ENCODE measurements around the gene PDZD7. TPM values are rescaled to one million over a fixed set of nuclear protein-coding genes. Genes with fewer than 3 reads are reported as not detected.

Gene PDZD7
- total and polyA plus RNA-seq, 4 experiments from 2014 or later, result 0.20 to 1.8 (median 0.70) TPM

- DNase-seq, result no peak
- Histone ChIP-seq H3K4me3 (ENCODE audit: low read length in 2 of 2) (no peak overlapping the region), H3K27me3 (ENCODE audit: insufficient read depth, low read length) (peaks cover 45% of the 10 kb centered on the region), H3K4me1 (ENCODE audit: insufficient read depth, low read length) (peaks cover 43% of the 10 kb centered on the region), H3K27ac (ENCODE audit: low read depth, low read length) (no peak overlapping the region), H3K9me3 (ENCODE audit: control insufficient read depth in 1 of 2, low read length in 2 of 2) (no peaks in the 10 kb centered on the region), H3K36me3 (ENCODE audit: insufficient read depth, low read length) (no peaks in the 10 kb centered on the region)
- intact Hi-C loops (cut with micrococcal nuclease), result loop anchor here (5.0 to 10.0 kb wide), 2 partner anchors 57 to 289 kb away; partner anchors contain the start of gene BTRC
- Mint-ChIP-seq H3K4me3 (peak overlapping the region in 7 of 8 donors; percentile 32 to 78 (median 56)), H3K27me3 (peaks cover 21 to 36% of the 10 kb centered on the region in 2 donors), H3K4me1 (peaks cover 10 to 46% (median 22%) of the 10 kb centered on the region in 4 donors), H3K27ac (no peak overlapping the region), H3K36me3 (peaks cover 0 to 4% of the 10 kb centered on the region in 2 donors), H3K9me3 (no peaks in the 10 kb centered on the region)
- ChIA-PET POLR2A (ENCODE audit: partially characterized antibody) (interaction anchor here (2.8 kb wide), 1 partner anchor 24 kb away, joined by 14 read pairs; no protein-coding TSS in a partner anchor), CTCF (ENCODE audit: partially characterized antibody) (interaction anchor here (18.0 kb wide), 1 partner anchor 17 kb away, joined by 645 read pairs; the partner anchor contains the start of gene KAZALD1)
These were observed 34.7 kb upstream of the PDZD7 start for GRCh38 chr10:101065481-101066145.

- Mint-ChIP-seq H3K36me3 (peaks cover 0 to 4% of the 10 kb centered on the region in 2 donors), H3K9me3 (no peaks in the 10 kb centered on the region), H3K27me3 (peaks cover 21 to 36% of the 10 kb centered on the region in 2 donors), H3K27ac (peak overlapping the region in 1 of 7 donors; percentile 7), H3K4me1 (peaks cover 16 to 56% (median 30%) of the 10 kb centered on the region in 4 donors), H3K4me3 (peak overlapping the region in 1 of 8 donors; percentile 77)
- intact Hi-C loops (cut with micrococcal nuclease), result loop anchor here (5.0 to 10.0 kb wide), 2 partner anchors 58 to 290 kb away; partner anchors contain the start of gene BTRC
- POLR2A ChIA-PET (ENCODE audit: partially characterized antibody), result interaction anchor here (0.5 to 2.8 kb wide), 3 partner anchors 23 to 33 kb away, joined by 3 to 14 read pairs (median 3); no protein-coding TSS in a partner anchor
- H3K4me1 ChIP-seq (ENCODE audit: insufficient read depth, low read length), result peaks cover 47% of the 10 kb centered on the region
- H3K4me3 ChIP-seq (ENCODE audit: low read length in 2 of 2), result no peak overlapping the region
- no peaks in the 10 kb centered on the region for H3K36me3 ChIP-seq (ENCODE audit: insufficient read depth, low read length)
- peaks cover 45% of the 10 kb centered on the region for H3K27me3 ChIP-seq (ENCODE audit: insufficient read depth, low read length)
- H3K27ac ChIP-seq (ENCODE audit: low read depth, low read length), result no peak overlapping the region
- no peaks in the 10 kb centered on the region for H3K9me3 ChIP-seq (ENCODE audit: control insufficient read depth in 1 of 2, low read length in 2 of 2)
- CTCF ChIA-PET (ENCODE audit: partially characterized antibody), result interaction anchor here (18.0 kb wide), 1 partner anchor 16 kb away, joined by 645 read pairs; the partner anchor contains the start of gene KAZALD1
- DNase-seq, result no peak
These were observed 33.6 kb upstream of the PDZD7 start for GRCh38 chr10:101064415-101065030.

- Mint-ChIP-seq H3K4me3 (peak overlapping the region in 3 of 8 donors; percentile 22 to 77 (median 63)), H3K36me3 (peaks cover 0 to 4% of the 10 kb centered on the region in 2 donors), H3K9me3 (no peaks in the 10 kb centered on the region), H3K4me1 (peaks cover 16 to 56% (median 30%) of the 10 kb centered on the region in 4 donors), H3K27ac (peak overlapping the region in 1 of 7 donors; percentile 7), H3K27me3 (peaks cover 21 to 36% of the 10 kb centered on the region in 2 donors)
- intact Hi-C loops (cut with micrococcal nuclease), result loop anchor here (10.0 kb wide), 1 partner anchor 291 kb away; the partner anchor contains the start of gene BTRC
- ChIA-PET POLR2A (ENCODE audit: partially characterized antibody) (interaction anchor here (0.9 to 4.7 kb wide), 4 partner anchors 12 to 33 kb away, joined by 3 to 33 read pairs (median 15); partner anchors contain the start of genes PDZD7 and SFXN3), CTCF (ENCODE audit: partially characterized antibody) (interaction anchor here (1.1 to 18.0 kb wide), 4 partner anchors 15 to 66 kb away, joined by 3 to 645 read pairs (median 10); partner anchors contain the start of gene KAZALD1)
- DNase-seq, result no peak
- Histone ChIP-seq H3K4me1 (ENCODE audit: insufficient read depth, low read length) (peaks cover 47% of the 10 kb centered on the region), H3K36me3 (ENCODE audit: insufficient read depth, low read length) (no peaks in the 10 kb centered on the region), H3K4me3 (ENCODE audit: low read length in 2 of 2) (no peak overlapping the region), H3K27ac (ENCODE audit: low read depth, low read length) (no peak overlapping the region), H3K27me3 (ENCODE audit: insufficient read depth, low read length) (peaks cover 45% of the 10 kb centered on the region), H3K9me3 (ENCODE audit: control insufficient read depth in 1 of 2, low read length in 2 of 2) (no peaks in the 10 kb centered on the region)
These were observed 32.9 kb upstream of the PDZD7 start for GRCh38 chr10:101063548-101064414.

- peaks cover 45% of the 10 kb centered on the region for H3K27me3 ChIP-seq (ENCODE audit: insufficient read depth, low read length)
- peak overlapping the region in 1 of 7 donors; percentile 7 for H3K27ac Mint-ChIP-seq
- no peaks in the 10 kb centered on the region for H3K9me3 ChIP-seq (ENCODE audit: control insufficient read depth in 1 of 2, low read length in 2 of 2)
- peak overlapping the region in 3 of 8 donors; percentile 22 to 46 (median 39) for H3K4me3 Mint-ChIP-seq
- POLR2A ChIA-PET (ENCODE audit: partially characterized antibody), result interaction anchor here (0.9 to 4.7 kb wide), 5 partner anchors 11 to 32 kb away, joined by 3 to 33 read pairs (median 16); partner anchors contain the start of genes PDZD7 and SFXN3
- peak overlapping the region in 1 of 2 donors; percentile 26 for H3K4me3 ChIP-seq (ENCODE audit: low read length in 2 of 2)
- no peak overlapping the region for H3K27ac ChIP-seq (ENCODE audit: low read depth, low read length)
- H3K36me3 Mint-ChIP-seq, result peaks cover 0 to 4% of the 10 kb centered on the region in 2 donors
- no peak for DNase-seq
- H3K4me1 Mint-ChIP-seq, result peaks cover 16 to 56% (median 30%) of the 10 kb centered on the region in 4 donors
- intact Hi-C loops (cut with micrococcal nuclease), result loop anchor here (10.0 kb wide), 1 partner anchor 292 kb away; the partner anchor contains the start of gene BTRC
- no peaks in the 10 kb centered on the region for H3K36me3 ChIP-seq (ENCODE audit: insufficient read depth, low read length)
- no peaks in the 10 kb centered on the region for H3K9me3 Mint-ChIP-seq
- CTCF ChIA-PET (ENCODE audit: partially characterized antibody), result interaction anchor here (1.1 to 18.0 kb wide), 5 partner anchors 14 to 66 kb away, joined by 3 to 645 read pairs (median 10); partner anchors contain the start of genes KAZALD1 and SFXN3
- peaks cover 47% of the 10 kb centered on the region for H3K4me1 ChIP-seq (ENCODE audit: insufficient read depth, low read length)
- peaks cover 21 to 36% of the 10 kb centered on the region in 2 donors for H3K27me3 Mint-ChIP-seq
These were observed 32.2 kb upstream of the PDZD7 start for GRCh38 chr10:101063050-101063525.

- H3K9me3 ChIP-seq (ENCODE audit: control insufficient read depth in 1 of 2, low read length in 2 of 2), result no peaks in the 10 kb centered on the region
- Mint-ChIP-seq H3K9me3 (no peaks in the 10 kb centered on the region), H3K4me3 (peak overlapping the region in 7 of 8 donors; percentile 60 to 74 (median 70)), H3K27ac (peak overlapping the region in 4 of 7 donors; percentile 27 to 74 (median 46)), H3K4me1 (peaks cover 14 to 50% (median 29%) of the 10 kb centered on the region in 4 donors), H3K27me3 (peaks cover 21 to 33% of the 10 kb centered on the region in 2 donors), H3K36me3 (peaks cover 0 to 2% of the 10 kb centered on the region in 2 donors)
- H3K27me3 ChIP-seq (ENCODE audit: insufficient read depth, low read length), result peaks cover 42% of the 10 kb centered on the region
- CTCF ChIA-PET (ENCODE audit: partially characterized antibody), result interaction anchor here (1.1 to 18.0 kb wide), 6 partner anchors 14 to 65 kb away, joined by 3 to 645 read pairs (median 8); partner anchors contain the start of genes KAZALD1 and SFXN3
- H3K27ac ChIP-seq (ENCODE audit: low read depth, low read length), result no peak overlapping the region
- peak; percentile 44 to 54 (median 47) for DNase-seq
- peaks cover 43% of the 10 kb centered on the region for H3K4me1 ChIP-seq (ENCODE audit: insufficient read depth, low read length)
- no peaks in the 10 kb centered on the region for H3K36me3 ChIP-seq (ENCODE audit: insufficient read depth, low read length)
- intact Hi-C loops (cut with micrococcal nuclease), result loop anchor here (10.0 kb wide), 1 partner anchor 292 kb away; the partner anchor contains the start of gene BTRC
- peak overlapping the region; percentile 11 to 26 for H3K4me3 ChIP-seq (ENCODE audit: low read length in 2 of 2)
- POLR2A ChIA-PET (ENCODE audit: partially characterized antibody), result interaction anchor here (1.9 to 4.7 kb wide), 5 partner anchors 10 to 65 kb away, joined by 8 to 33 read pairs (median 16); partner anchors contain the start of genes PDZD7 and SFXN3
These were observed 31.5 kb upstream of the PDZD7 start for GRCh38 chr10:101062232-101063049.
